SK-N-SH treated with all-trans-retinoic acid at 6 μM for 48 hours (cell line): ENCODE measurements around the gene P2RY6.

Experiments
- ATAC-seq: fragments of 200-7000 bp; cut with Tn5 transposase; 3 replicates; pipeline ENCODE4 v1.9.1; 2020; ENCODE audit warnings: mild to moderate bottlenecking, moderate library complexity
- ARNTL ChIP-seq: fragments of 450-650 bp; formaldehyde crosslinking; IDR thresholded peaks from 2 replicates; pipeline ENCODE4 v1.5.0; 2020; ENCODE audit warnings: low read depth, mild to moderate bottlenecking, moderate library complexity, borderline replicate concordance
- BACH2 ChIP-seq: fragments of 250-450 bp; sonication (Bioruptor Pico); IDR thresholded peaks from 2 replicates; pipeline ENCODE4 v1.9.0; 2021; ENCODE audit warnings: mild to moderate bottlenecking, borderline replicate concordance
- CSDC2 ChIP-seq: fragments of 250-450 bp; sonication (Bioruptor Pico); IDR thresholded peaks from 2 replicates; pipeline ENCODE4 v1.5.0; 2020; ENCODE audit warnings: mild to moderate bottlenecking, moderate library complexity
- ISL1 ChIP-seq: fragments of 250-450 bp; sonication (Bioruptor Pico); IDR thresholded peaks from 2 replicates; pipeline ENCODE4 v2.1.2; 2022; ENCODE audit warnings: mild to moderate bottlenecking, moderate library complexity
- OSR1 ChIP-seq: fragments of 250-450 bp; sonication (Bioruptor Pico); IDR thresholded peaks from 2 replicates; pipeline ENCODE4 v1.8.0; 2022; ENCODE audit warnings: moderate library complexity, mild to moderate bottlenecking, inconsistent platforms
- PPARA ChIP-seq: fragments of 250-450 bp; sonication (Bioruptor Pico); IDR thresholded peaks from 2 replicates; pipeline ENCODE4 v1.5.0; 2020; ENCODE audit warnings: mild to moderate bottlenecking, borderline replicate concordance
- RARB ChIP-seq: fragments of 250-450 bp; sonication (Bioruptor Pico); IDR thresholded peaks from 2 replicates; pipeline ENCODE4 v1.8.0; 2021; ENCODE audit warnings: mild to moderate bottlenecking, moderate library complexity
- TCF4 ChIP-seq: fragments of 250-450 bp; sonication (Bioruptor Pico); IDR thresholded peaks from 2 replicates; pipeline ENCODE4 v1.8.0; 2021; ENCODE audit warnings: mild to moderate bottlenecking, moderate library complexity, borderline replicate concordance
- TOX ChIP-seq: fragments of 250-450 bp; sonication (Bioruptor Pico); IDR thresholded peaks from 2 replicates; pipeline ENCODE4 v1.8.0; 2021; ENCODE audit warnings: mild to moderate bottlenecking, moderate library complexity, borderline replicate concordance
- ZC3H10 ChIP-seq: fragments of 250-450 bp; sonication (Bioruptor Pico); IDR thresholded peaks from 2 replicates; pipeline ENCODE4 v1.5.1; 2021; ENCODE audit warnings: mild to moderate bottlenecking, moderate library complexity
- ZFP3 ChIP-seq: fragments of 250-450 bp; sonication (Bioruptor Pico); IDR thresholded peaks from 2 replicates; pipeline ENCODE4 v1.5.0; 2020; ENCODE audit warnings: mild to moderate bottlenecking, moderate library complexity
- ZFP30 ChIP-seq: fragments of 450-650 bp; formaldehyde crosslinking; IDR thresholded peaks from 2 replicates; pipeline ENCODE4 v1.5.0; 2022; ENCODE audit warnings: mild to moderate bottlenecking, moderate library complexity
- ZNF565 ChIP-seq: fragments of 450-650 bp; formaldehyde crosslinking; conservative IDR thresholded peaks from 2 replicates; pipeline ENCODE4 v1.5.0; 2020; ENCODE audit warnings: low read depth, mild to moderate bottlenecking, moderate library complexity
- ZNF70 ChIP-seq: fragments of 450-650 bp; formaldehyde crosslinking; IDR thresholded peaks from 2 replicates; pipeline ENCODE4 v1.5.0; 2020; ENCODE audit warnings: mild to moderate bottlenecking, moderate library complexity
- TF ChIP-seq, protein P1 (sequence below): fragments of 250-450 bp; sonication (Bioruptor Pico); IDR thresholded peaks from 2 replicates; pipeline ENCODE4 v1.5.0; 2020; ENCODE audit warnings: mild to moderate bottlenecking, moderate library complexity
- TF ChIP-seq, protein P2 (sequence below): fragments of 250-450 bp; sonication (Bioruptor Pico); IDR thresholded peaks from 2 replicates; pipeline ENCODE4 v1.8.0; 2020; ENCODE audit warnings: mild to moderate bottlenecking, moderate library complexity, borderline replicate concordance
- TF ChIP-seq, protein P3 (sequence below): fragments of 250-450 bp; sonication (Bioruptor Pico); IDR thresholded peaks from 2 replicates; pipeline ENCODE4 v1.5.1; 2020; ENCODE audit warnings: low read depth, mild to moderate bottlenecking, moderate library complexity
- TF ChIP-seq, protein P4 (sequence below): fragments of 250-450 bp; sonication (Bioruptor Pico); IDR thresholded peaks from 2 replicates; pipeline ENCODE4 v1.8.0; 2021; ENCODE audit warnings: low read depth, mild to moderate bottlenecking, moderate library complexity, borderline replicate concordance
- TF ChIP-seq, protein P5 (sequence below): fragments of 250-450 bp; sonication (Bioruptor Pico); IDR thresholded peaks from 2 replicates; pipeline ENCODE4 v1.5.1; 2021; ENCODE audit warnings: mild to moderate bottlenecking, moderate library complexity

The P2RY6 gene

DNA sequence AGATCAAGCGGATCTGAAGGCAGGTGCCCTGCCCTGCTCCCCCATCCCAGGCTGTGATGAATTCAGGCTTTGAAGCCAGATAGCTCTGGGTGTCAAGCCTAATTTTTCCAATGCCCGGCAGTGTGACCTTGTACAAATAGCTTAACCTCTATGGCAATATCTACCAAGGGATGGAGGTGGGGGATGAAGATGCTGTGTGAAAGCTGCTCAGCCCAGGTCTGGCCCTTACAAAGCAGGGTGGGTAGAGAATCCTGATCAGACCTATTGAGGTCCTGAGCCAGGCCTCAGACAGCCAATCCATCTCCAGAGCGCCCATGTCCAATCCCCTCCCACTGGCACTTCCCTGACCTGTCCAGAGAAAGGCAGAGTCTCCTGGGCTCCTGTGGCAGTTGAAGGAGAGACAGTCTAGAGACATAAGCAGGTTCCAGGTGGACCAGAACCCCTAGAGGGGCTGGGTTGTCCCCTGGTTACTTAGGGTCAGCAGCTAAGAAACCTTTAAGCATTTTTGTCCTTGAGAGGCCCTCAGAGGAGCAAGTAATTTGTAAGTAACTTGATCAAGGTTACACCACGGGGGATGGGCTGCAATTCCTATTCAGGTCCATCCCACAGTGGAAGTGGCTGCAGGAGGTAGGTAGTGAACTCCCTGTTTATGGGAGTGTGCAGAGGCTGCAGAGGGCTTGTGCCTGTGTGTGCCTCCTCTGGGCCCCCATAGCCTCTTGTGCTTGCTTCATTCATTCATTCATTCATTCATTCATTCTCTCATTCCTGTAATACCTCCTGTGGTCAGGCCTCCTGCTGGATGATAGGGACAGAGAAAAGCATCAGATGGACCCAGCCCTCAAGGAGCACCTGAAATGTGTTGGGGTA is 43.6 kb upstream of the P2RY6 start:
- TF ChIP-seq ZC3H10 (CRISPR knock-in tag): no peak
- TF ChIP-seq PPARA (CRISPR knock-in tag): no peak
- no peak for TF ChIP-seq ZNF565 (CRISPR knock-in tag)
- TF ChIP-seq, protein P1, sequence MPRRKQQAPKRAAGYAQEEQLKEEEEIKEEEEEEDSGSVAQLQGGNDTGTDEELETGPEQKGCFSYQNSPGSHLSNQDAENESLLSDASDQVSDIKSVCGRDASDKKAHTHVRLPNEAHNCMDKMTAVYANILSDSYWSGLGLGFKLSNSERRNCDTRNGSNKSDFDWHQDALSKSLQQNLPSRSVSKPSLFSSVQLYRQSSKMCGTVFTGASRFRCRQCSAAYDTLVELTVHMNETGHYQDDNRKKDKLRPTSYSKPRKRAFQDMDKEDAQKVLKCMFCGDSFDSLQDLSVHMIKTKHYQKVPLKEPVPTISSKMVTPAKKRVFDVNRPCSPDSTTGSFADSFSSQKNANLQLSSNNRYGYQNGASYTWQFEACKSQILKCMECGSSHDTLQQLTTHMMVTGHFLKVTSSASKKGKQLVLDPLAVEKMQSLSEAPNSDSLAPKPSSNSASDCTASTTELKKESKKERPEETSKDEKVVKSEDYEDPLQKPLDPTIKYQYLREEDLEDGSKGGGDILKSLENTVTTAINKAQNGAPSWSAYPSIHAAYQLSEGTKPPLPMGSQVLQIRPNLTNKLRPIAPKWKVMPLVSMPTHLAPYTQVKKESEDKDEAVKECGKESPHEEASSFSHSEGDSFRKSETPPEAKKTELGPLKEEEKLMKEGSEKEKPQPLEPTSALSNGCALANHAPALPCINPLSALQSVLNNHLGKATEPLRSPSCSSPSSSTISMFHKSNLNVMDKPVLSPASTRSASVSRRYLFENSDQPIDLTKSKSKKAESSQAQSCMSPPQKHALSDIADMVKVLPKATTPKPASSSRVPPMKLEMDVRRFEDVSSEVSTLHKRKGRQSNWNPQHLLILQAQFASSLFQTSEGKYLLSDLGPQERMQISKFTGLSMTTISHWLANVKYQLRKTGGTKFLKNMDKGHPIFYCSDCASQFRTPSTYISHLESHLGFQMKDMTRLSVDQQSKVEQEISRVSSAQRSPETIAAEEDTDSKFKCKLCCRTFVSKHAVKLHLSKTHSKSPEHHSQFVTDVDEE (CRISPR knock-in tag): no peak
- no peak for TF ChIP-seq OSR1 (CRISPR knock-in tag)
- TF ChIP-seq TOX (CRISPR knock-in tag): no peak
- no peak for TF ChIP-seq BACH2 (CRISPR knock-in tag)
- TF ChIP-seq ZNF70: no peak
- no peak for TF ChIP-seq TCF4 (CRISPR knock-in tag)
- TF ChIP-seq ARNTL (CRISPR knock-in tag): no peak
- TF ChIP-seq ISL1 (CRISPR knock-in tag): no peak
- TF ChIP-seq, protein P2, sequence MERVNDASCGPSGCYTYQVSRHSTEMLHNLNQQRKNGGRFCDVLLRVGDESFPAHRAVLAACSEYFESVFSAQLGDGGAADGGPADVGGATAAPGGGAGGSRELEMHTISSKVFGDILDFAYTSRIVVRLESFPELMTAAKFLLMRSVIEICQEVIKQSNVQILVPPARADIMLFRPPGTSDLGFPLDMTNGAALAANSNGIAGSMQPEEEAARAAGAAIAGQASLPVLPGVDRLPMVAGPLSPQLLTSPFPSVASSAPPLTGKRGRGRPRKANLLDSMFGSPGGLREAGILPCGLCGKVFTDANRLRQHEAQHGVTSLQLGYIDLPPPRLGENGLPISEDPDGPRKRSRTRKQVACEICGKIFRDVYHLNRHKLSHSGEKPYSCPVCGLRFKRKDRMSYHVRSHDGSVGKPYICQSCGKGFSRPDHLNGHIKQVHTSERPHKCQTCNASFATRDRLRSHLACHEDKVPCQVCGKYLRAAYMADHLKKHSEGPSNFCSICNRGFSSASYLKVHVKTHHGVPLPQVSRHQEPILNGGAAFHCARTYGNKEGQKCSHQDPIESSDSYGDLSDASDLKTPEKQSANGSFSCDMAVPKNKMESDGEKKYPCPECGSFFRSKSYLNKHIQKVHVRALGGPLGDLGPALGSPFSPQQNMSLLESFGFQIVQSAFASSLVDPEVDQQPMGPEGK (CRISPR knock-in tag): no peak
- TF ChIP-seq, protein P3, sequence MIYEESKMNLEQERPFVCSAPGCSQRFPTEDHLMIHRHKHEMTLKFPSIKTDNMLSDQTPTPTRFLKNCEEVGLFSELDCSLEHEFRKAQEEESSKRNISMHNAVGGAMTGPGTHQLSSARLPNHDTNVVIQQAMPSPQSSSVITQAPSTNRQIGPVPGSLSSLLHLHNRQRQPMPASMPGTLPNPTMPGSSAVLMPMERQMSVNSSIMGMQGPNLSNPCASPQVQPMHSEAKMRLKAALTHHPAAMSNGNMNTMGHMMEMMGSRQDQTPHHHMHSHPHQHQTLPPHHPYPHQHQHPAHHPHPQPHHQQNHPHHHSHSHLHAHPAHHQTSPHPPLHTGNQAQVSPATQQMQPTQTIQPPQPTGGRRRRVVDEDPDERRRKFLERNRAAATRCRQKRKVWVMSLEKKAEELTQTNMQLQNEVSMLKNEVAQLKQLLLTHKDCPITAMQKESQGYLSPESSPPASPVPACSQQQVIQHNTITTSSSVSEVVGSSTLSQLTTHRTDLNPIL (CRISPR knock-in tag): no peak
- TF ChIP-seq CSDC2 (CRISPR knock-in tag): no peak
- no peak for TF ChIP-seq ZFP3 (CRISPR knock-in tag)
- TF ChIP-seq RARB (CRISPR knock-in tag): no peak
- ATAC-seq: no peak; the same call in 2 of the 3 replicates

DNA sequence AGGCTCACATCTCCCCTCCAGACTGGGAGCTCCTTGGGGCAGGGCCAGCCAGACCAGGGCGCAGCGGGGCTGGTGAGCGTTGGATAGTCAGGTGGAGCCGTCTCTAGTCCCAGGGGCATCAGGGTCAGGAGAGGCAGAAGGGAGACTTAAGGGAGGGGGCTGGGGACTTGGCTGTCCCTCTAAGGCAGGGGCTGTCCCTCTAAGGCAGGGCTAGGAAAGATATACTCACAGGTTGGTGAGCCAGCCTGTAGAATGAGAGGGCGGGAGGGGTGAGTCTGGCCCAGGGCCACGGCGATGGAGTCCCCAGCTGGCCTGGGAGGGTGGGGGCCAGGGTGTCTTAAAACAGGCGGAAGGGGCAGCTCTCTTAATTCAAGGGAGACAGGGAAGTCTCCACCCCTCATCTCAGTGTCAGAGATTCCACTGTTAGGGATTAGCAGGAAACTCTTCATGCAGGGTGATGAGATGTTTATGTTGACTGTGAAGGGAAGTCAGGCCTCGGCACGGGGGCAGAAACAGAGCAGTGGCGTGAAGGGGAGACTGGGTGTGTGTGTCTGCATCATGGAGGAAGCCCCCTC is 42.7 kb upstream of the P2RY6 start:
- no peak for TF ChIP-seq ZNF70
- TF ChIP-seq, protein P4, sequence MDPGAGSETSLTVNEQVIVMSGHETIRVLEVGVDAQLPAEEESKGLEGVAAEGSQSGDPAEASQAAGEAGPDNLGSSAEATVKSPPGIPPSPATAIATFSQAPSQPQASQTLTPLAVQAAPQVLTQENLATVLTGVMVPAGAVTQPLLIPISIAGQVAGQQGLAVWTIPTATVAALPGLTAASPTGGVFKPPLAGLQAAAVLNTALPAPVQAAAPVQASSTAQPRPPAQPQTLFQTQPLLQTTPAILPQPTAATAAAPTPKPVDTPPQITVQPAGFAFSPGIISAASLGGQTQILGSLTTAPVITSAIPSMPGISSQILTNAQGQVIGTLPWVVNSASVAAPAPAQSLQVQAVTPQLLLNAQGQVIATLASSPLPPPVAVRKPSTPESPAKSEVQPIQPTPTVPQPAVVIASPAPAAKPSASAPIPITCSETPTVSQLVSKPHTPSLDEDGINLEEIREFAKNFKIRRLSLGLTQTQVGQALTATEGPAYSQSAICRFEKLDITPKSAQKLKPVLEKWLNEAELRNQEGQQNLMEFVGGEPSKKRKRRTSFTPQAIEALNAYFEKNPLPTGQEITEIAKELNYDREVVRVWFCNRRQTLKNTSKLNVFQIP (CRISPR knock-in tag): no peak
- no peak for TF ChIP-seq ISL1 (CRISPR knock-in tag)
- TF ChIP-seq, protein P5, sequence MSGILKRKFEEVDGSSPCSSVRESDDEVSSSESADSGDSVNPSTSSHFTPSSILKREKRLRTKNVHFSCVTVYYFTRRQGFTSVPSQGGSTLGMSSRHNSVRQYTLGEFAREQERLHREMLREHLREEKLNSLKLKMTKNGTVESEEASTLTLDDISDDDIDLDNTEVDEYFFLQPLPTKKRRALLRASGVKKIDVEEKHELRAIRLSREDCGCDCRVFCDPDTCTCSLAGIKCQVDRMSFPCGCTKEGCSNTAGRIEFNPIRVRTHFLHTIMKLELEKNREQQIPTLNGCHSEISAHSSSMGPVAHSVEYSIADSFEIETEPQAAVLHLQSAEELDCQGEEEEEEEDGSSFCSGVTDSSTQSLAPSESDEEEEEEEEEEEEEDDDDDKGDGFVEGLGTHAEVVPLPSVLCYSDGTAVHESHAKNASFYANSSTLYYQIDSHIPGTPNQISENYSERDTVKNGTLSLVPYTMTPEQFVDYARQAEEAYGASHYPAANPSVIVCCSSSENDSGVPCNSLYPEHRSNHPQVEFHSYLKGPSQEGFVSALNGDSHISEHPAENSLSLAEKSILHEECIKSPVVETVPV (CRISPR knock-in tag): no peak
- no peak for TF ChIP-seq TCF4 (CRISPR knock-in tag)
- TF ChIP-seq CSDC2 (CRISPR knock-in tag): no peak
- TF ChIP-seq ZC3H10 (CRISPR knock-in tag): no peak
- TF ChIP-seq ZFP30 (CRISPR knock-in tag): no peak
- ATAC-seq: no peak
